Peyer's patch (tissue), 4 donors: Measurements from ENCODE around the gene DDIT3. TPM values are rescaled to one million over a fixed set of nuclear protein-coding genes. Genes with fewer than 3 reads are reported as not detected.

Experiments used
- DNase-seq, 3 donors: peaks; one replicate each; pipeline ENCODE4 v3.0.0-alpha.2; 2017 to 2019
- H3K27ac ChIP-seq, 4 donors: fragments of 200-600 bp; sonication (generic); one replicate each; pipeline ENCODE4 v1.5.1; 2016 to 2019
- H3K27me3 ChIP-seq, 2 donors: fragments of 200-600 bp; sonication (generic); one replicate each; pipeline ENCODE4 v1.5.1; 2019
- H3K36me3 ChIP-seq, 3 donors: fragments of 200-600 bp; sonication (generic); one replicate each; pipeline ENCODE4 v1.5.1; 2016 to 2019
- H3K4me1 ChIP-seq, 4 donors: fragments of 200-600 bp; sonication (generic); one replicate each; pipeline ENCODE4 v1.5.1; 2016 to 2019
- H3K4me3 ChIP-seq, 4 donors: fragments of 200-600 bp; sonication (generic); 1 replicate in 3 of 4; 2 replicates in 1 of 4; pipeline ENCODE4 v1.5.1; 2016 to 2019; ENCODE audit warnings: mild to moderate bottlenecking in 1 of 4
- H3K9me3 ChIP-seq, 4 donors: fragments of 200-600 bp; sonication (generic); one replicate each; pipeline ENCODE4 v1.5.1; 2016 to 2019; ENCODE audit warnings: mild to moderate bottlenecking in 1 of 4
- CTCF ChIP-seq, 6 experiments: fragments of 450-650 bp in 4 of 6; fragments of 200-600 bp in 2 of 6; sonication (generic) in 1 of 6; IDR thresholded peaks; one replicate each; pipeline ENCODE4 v1.5.1; 2017 to 2019; ENCODE audit warnings: antibody characterized with exemption in 6 of 6, mild to moderate bottlenecking in 3 of 6, moderate library complexity in 1 of 6
- POLR2A ChIP-seq, 2 donors: fragments of 450-650 bp; IDR thresholded peaks; one replicate each; pipeline ENCODE4 v1.5.1; 2017; ENCODE audit warnings: antibody characterized with exemption in 2 of 2, mild to moderate bottlenecking in 2 of 2, moderate library complexity in 2 of 2
- small RNA-seq, 2 donors: library from RNA; depleted of rRNA; stranded (forward); fragments of <200 nt; gene quantifications; one replicate each; pipeline ENCODE3, GENCODE V24; 2016
- total RNA-seq, 4 donors: library from RNA; depleted of rRNA; stranded (reverse); fragments of >200 nt; gene quantifications; one replicate each; pipeline ENCODE4 v1.1.0, GENCODE V29; 2016

DDIT3 gene
- total RNA-seq, 4 donors from 2014 or later, result 9.1 to 44.6 (median 24.0) TPM

DNA sequence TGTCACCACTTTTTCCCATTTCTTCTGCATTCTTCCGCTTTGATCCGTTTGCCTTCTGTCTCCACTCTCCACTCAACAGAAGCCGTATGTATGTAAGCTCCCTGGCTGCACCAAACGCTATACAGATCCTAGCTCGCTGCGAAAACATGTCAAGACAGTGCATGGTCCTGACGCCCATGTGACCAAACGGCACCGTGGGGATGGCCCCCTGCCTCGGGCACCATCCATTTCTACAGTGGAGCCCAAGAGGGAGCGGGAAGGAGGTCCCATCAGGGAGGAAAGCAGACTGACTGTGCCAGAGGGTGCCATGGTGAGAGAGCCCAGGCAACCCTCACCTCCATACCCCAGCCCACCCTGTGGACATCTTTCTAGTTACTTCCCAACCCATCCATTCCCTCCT lies 52.4 kb downstream of the DDIT3 start:
- Histone ChIP-seq H3K27me3 (no peaks in the 10 kb centered on the region), H3K27ac (no peak overlapping the region), H3K9me3 (no peaks in the 10 kb centered on the region), H3K4me3 (no peak overlapping the region), H3K4me1 (peaks cover 0 to 18% (median 2%) of the 10 kb centered on the region in 4 donors), H3K36me3 (peaks cover 0 to 4% (median 0%) of the 10 kb centered on the region in 3 donors)
- no peak for DNase-seq
- TF ChIP-seq POLR2A (IDR thresholded peaks at IDR 0.05) (no peak), CTCF (IDR thresholded peaks at IDR 0.05) (no peak)

DNA sequence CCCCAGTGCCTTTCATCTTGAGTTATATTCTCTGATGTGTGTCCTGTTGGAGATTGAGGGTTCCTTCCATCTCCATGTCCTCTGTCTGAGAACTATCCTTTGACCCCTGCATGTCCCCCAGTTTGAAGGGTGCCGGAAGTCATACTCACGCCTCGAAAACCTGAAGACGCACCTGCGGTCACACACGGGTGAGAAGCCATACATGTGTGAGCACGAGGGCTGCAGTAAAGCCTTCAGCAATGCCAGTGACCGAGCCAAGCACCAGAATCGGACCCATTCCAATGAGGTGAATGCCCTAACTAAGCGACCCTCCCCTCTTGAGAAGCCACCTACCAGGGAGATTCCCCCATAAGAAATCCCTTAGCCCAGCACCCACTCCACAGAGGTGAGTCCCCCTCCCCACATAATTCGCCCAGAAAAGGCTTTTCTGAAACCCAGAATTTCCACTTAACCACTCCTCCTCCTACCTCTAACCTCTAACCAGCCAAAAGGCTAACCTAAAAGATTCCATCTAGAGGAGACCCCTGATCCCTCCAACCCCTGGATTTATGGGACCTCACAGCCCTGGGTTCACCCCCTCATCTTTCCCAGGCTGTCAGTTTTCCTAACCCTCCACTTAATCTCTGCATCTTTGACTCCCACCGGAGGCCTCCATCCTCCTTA lies 53.0 kb downstream of the DDIT3 start:
- no peaks in the 10 kb centered on the region for H3K9me3 ChIP-seq
- peaks cover 0 to 4% (median 0%) of the 10 kb centered on the region in 3 donors for H3K36me3 ChIP-seq
- H3K27me3 ChIP-seq, result no peaks in the 10 kb centered on the region
- peaks cover 0 to 23% (median 2%) of the 10 kb centered on the region in 4 donors for H3K4me1 ChIP-seq
- TF ChIP-seq POLR2A (IDR thresholded peaks at IDR 0.05) (no peak), CTCF (IDR thresholded peaks at IDR 0.05) (no peak)
- H3K27ac ChIP-seq, result no peak overlapping the region
- no peak for DNase-seq
- no peak overlapping the region for H3K4me3 ChIP-seq

Small RNA genes within 50 kb of the gene (small RNA-seq; reads per million reads assigned to genes)
- gene MIR616, result 0 reads per million in 2 donors

Other genes starting within 250 kb of the DDIT3 start
- 100 to 1,000 TPM in 1 of 4 donors, 10 to 100 TPM in 3; 23.1 to 145 (median 54.8) TPM for gene R3HDM2, start 89.5 kb downstream of the DDIT3 start, total RNA-seq
- not detected for gene INHBC, start 85.7 kb downstream of the DDIT3 start, total RNA-seq
- not detected for gene INHBE, start 65.2 kb downstream of the DDIT3 start, total RNA-seq
- 1 to 10 TPM in 2 of 4 donors, under 1 TPM in 2; 0.67 to 2.1 (median 1.3) TPM for gene GLI1, start 60.7 kb downstream of the DDIT3 start, total RNA-seq
- 100 to 1,000 TPM in 1 of 4 donors, 10 to 100 TPM in 3; 16.5 to 220 (median 28.2) TPM for gene ARHGAP9, start 40.6 kb downstream of the DDIT3 start, total RNA-seq
- gene MARS1, start 32.4 kb downstream of the DDIT3 start, total RNA-seq, result 10 to 100 TPM; 40.6 to 97.4 (median 63.5) TPM
- 100 to 1,000 TPM in 1 of 4 donors, 10 to 100 TPM in 3; 38.0 to 144 (median 71.5) TPM for gene MBD6, start 2.3 kb upstream of the DDIT3 start, total RNA-seq
- gene DCTN2, start 26.7 kb upstream of the DDIT3 start, total RNA-seq, result 100 to 1,000 TPM; 161 to 326 (median 229) TPM
- gene KIF5A, start 29.5 kb upstream of the DDIT3 start, total RNA-seq, result 1 to 10 TPM in 2 of 4 donors, under 1 TPM in 2; 0.35 to 2.5 (median 1.4) TPM
- 10 to 100 TPM in 3 of 4 donors, 1 to 10 TPM in 1; 9.1 to 52.6 (median 37.9) TPM for gene PIP4K2C, start 70.7 kb upstream of the DDIT3 start, total RNA-seq
- gene DTX3, start 84.3 kb upstream of the DDIT3 start, total RNA-seq, result 10 to 100 TPM in 3 of 4 donors, 1 to 10 TPM in 1; 4.2 to 15.7 (median 11.5) TPM
- gene ARHGEF25, start 90.9 kb upstream of the DDIT3 start, total RNA-seq, result 10 to 100 TPM in 2 of 4 donors, 1 to 10 TPM in 2; 5.1 to 44.6 (median 8.7) TPM
- under 1 TPM in 1 of 4 donors, not detected in 3; 0.40 TPM for gene B4GALNT1, start 112.7 kb upstream of the DDIT3 start, total RNA-seq
- 100 to 1,000 TPM; 275 to 353 (median 292) TPM for gene OS9, start 173.6 kb upstream of the DDIT3 start, total RNA-seq
- gene AGAP2, start 218.2 kb upstream of the DDIT3 start, total RNA-seq, result 1 to 10 TPM; 2.5 to 9.1 (median 3.1) TPM
- 10 to 100 TPM; 45.7 to 65.7 (median 55.6) TPM for gene TSPAN31, start 224.5 kb upstream of the DDIT3 start, total RNA-seq
- 10 to 100 TPM; 14.7 to 97.4 (median 28.8) TPM for gene CDK4, start 231.8 kb upstream of the DDIT3 start, total RNA-seq
- gene MARCHF9, start 234.6 kb upstream of the DDIT3 start, total RNA-seq, result 10 to 100 TPM in 2 of 4 donors, 1 to 10 TPM in 2; 7.4 to 17.2 (median 10.6) TPM
- gene CYP27B1, start 246.6 kb upstream of the DDIT3 start, total RNA-seq, result 1 to 10 TPM in 1 of 4 donors, not detected in 3; 1.7 TPM